HuH-7.5 (cell line): ENCODE data around the gene GPATCH3.
"Not testable (repeated sequence)": the region's sequence is repeated elsewhere in the genome, so short reads cannot be mapped to it uniquely, and the experiment has no call there.

Source experiments
- DNase-seq: peaks from one replicate; pipeline ENCODE4 v3.0.0; 2011; ENCODE audit warnings: low spot score

The GPATCH3 gene, protein sequence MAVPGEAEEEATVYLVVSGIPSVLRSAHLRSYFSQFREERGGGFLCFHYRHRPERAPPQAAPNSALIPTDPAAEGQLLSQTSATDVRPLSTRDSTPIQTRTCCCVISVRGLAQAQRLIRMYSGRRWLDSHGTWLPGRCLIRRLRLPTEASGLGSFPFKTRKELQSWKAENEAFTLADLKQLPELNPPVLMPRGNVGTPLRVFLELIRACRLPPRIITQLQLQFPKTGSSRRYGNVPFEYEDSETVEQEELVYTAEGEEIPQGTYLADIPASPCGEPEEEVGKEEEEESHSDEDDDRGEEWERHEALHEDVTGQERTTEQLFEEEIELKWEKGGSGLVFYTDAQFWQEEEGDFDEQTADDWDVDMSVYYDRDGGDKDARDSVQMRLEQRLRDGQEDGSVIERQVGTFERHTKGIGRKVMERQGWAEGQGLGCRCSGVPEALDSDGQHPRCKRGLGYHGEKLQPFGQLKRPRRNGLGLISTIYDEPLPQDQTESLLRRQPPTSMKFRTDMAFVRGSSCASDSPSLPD

DNA sequence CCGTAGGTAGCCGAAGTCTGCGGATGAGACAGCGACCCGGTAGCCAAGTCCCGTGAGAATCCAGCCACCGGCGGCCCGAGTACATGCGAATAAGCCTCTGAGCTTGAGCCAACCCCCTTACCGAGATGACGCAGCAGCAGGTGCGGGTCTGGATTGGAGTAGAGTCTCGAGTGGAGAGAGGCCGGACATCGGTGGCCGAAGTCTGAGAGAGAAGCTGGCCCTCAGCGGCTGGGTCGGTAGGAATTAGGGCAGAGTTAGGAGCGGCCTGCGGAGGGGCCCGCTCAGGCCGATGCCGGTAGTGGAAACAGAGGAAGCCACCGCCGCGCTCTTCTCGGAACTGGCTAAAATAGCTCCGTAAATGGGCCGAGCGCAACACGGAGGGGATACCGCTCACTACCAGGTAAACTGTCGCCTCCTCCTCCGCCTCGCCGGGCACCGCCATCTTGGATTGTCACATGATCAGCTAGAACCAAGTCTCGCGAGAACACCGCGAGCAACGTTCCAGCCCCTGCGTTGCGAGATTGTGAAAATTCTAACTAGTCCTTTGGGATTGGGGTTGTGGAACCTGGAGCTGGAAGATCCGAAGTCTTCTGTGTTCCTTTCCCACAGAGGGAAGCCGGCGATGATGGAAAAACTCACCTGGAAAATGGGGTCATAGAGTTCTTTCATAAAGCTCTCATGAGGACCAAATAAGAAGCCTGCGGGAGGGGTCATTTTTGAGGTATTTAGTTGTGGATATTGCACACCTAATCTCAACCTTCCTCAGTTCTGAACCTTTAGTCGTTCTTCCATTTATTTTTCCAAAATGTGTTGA is at the start of gene GPATCH3:
TSS of gene GPATCH3 (minus strand) at position 467 of the 814 bp plus-strand sequence. CDS start at position 442, 25 bp downstream.
- DNase-seq = peak; percentile 74

GRCh38 chr1:26949926-26950319 is 49.7 kb upstream of the GPATCH3 start:
- DNase-seq = no peak

GRCh38 chr1:26949266-26949925 is 49.1 kb upstream of the GPATCH3 start:
- no peak for DNase-seq

- not testable (repeated sequence) for DNase-seq
These were observed 48.4 kb upstream of the GPATCH3 start for GRCh38 chr1:26948725-26949057.

GRCh38 chr1:26946270-26946669 is 46.0 kb upstream of the GPATCH3 start:
- DNase-seq = no peak

- no peak for DNase-seq
These were observed 45.5 kb upstream of the GPATCH3 start for GRCh38 chr1:26945728-26946127.

GRCh38 chr1:26945138-26945537 is 44.9 kb upstream of the GPATCH3 start:
- DNase-seq = no peak

DNA sequence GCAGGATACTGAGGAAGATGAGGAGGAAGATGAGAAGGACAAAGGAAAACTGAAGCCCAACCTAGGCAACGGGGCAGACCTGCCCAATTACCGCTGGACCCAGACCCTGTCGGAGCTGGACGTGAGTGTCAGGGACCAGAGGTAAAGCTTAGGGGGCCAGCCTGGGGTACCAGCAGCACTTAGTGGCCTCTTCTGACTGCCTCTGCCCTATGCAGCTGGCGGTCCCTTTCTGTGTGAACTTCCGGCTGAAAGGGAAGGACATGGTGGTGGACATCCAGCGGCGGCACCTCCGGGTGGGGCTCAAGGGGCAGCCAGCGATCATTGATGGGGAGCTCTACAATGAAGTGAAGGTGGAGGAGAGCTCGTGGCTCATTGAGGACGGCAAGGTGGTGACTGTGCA is 42.4 kb upstream of the GPATCH3 start:
- no peak for DNase-seq

GRCh38 chr1:26941311-26941710 is 41.0 kb upstream of the GPATCH3 start:
- DNase-seq = no peak

DNA sequence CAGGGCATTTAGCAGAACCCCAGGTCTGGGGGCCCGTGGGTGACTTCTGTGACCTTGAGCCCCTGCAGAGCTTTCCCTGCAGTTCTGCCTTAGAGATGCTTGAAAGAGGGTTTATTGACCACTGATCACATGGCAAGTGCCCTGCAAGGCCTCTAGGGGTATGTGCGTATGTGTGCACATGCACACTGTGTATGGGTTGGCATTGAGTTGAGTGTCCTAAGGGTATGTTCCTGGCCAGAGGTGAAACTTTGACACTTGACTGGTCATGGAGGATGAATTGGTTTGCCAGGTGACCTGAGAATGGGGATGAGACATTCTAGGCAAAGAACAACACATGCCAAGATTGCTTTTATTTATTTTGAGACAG is 38.4 kb upstream of the GPATCH3 start:
- no peak for DNase-seq

DNA sequence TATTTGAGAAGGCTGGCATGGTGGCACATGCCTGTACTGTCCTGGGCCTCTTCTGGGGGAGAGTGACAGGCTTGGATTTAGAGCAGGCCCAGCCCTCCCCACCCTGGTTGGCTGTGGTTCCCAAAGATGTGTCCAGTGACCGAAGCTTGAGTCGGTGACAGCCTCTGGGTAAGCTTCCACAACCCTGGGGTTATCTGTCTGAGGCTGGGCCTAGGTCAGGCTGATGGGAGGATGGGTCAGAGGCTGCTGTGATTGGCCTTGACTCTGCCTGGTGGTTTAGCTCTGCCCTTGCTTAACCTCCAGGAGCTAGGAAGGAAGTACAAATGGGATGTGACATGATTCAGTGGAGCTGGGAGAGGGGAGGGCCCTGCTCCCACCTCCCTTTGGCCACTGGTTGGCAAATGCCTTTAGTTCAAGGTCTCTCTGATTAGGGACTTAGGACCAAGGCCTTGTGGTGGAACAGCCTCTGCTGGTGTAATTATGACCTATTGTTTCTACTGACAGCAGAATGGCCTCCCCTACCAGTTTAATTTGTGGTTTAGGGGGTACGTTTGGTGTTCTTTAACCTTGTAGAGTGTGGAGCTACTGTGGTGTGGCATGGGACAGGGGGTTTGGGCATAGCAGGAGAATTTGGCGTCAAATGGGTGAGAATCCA is 37.9 kb upstream of the GPATCH3 start:
- no peak for DNase-seq

GRCh38 chr1:26936823-26937222 is 36.6 kb upstream of the GPATCH3 start:
- no peak for DNase-seq

DNA sequence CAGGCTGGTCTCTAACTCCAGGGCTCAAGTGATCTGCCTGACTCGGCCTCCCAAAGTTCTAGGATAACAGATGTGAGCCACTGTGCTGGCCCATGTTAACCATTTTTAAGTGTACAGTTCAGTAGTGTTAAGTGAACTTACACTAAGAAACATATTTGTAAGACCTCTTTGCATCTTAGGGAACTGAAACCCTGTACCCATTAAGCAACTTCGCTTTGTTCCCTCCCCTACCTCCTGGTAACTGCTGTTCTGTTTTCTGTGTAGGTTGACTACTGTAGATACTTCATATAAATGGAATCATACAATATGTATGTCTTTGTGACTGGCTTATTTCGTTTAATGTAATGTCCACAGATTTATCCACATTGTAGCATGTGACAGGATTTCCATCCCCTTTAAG is 32.3 kb upstream of the GPATCH3 start:
- DNase-seq = no peak

DNA sequence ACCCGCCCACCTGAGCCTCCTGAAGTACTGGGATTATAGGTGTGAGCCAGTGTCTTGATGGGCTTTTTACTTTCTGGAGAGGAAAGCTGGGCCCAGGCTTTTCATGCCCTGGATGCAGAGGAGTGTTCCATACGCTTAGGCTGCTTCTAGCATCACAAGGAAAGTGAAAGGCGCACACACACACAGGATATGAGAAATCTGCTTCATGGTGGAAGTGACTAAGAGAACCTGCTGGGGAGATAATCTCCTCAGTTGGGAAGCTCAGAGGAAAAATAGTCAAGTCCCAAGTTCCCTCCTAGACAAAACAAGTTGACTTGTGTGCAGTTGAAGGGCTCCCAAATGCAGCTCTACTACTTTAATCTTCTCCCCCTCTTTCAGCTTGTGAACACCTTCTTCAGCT is 23.4 kb upstream of the GPATCH3 start:
- no peak for DNase-seq

DNA sequence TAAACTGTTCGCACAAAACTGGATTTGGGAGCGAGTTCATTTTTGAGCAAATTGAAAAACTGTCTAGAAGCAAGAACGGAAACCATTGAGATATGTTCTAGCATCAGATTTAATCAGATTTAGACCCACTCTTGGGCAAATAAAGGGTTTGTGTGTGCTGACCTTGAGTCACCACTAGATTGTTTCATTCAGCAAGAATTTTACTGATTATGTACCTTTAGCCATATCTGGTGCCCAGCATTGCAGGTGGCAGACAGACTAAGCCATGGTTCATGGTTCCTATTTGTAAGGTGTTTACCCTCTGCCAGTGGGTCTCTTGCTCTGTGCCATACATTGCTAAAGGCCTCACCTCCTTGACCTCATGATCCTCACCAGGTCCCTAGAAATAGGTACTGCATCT is 22.6 kb upstream of the GPATCH3 start:
- no peak for DNase-seq

GRCh38 chr1:26922431-26922729 is 22.1 kb upstream of the GPATCH3 start:
- DNase-seq = no peak

DNA sequence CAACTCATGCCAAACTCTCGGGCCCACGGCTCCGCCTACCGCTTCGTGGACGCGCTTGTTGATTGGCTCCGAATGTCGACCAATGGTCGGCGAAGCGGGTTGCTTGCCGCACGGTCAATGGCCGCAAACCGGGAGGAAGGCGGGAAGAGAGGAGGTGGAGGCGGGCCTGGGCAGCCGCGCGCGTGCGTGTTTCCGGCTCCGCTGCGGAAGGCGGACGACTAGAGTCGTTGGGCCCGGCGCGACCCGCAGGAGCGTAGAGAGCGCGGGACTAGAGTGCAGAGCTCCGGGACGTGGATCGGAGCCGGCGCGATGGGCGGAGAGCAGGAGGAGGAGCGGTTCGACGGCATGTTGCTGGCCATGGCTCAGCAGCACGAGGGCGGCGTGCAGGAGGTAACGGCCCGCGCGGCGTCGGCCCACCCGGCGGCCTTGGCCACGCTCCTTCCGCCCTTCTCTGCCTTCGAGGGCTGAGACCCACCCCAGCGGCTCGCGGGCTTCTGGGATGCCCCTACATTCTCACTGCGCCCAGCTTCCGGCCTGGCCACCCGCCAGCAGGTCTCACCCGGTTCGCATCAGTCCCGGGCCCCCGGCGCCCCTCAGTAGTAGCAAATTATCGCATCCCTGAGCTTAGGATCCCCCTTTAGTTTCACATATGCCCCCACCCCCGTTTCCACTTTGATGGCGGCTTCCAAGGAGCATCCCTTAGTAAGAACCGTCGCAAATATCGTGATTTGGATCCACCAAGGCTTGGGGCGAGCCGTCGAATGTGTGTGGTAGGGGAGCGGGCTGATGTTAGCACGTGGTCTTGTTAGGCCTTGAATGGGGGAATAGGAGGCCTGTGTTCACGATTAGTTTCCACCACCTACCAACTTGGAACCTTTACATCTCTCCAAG is 21.5 kb upstream of the GPATCH3 start, which contains the start of gene NUDC:
TSS of gene NUDC (plus strand) at position 204 of the 891 bp plus-strand sequence. CDS start at position 310, 106 bp downstream.
- DNase-seq = peak; percentile 78

GRCh38 chr1:26921126-26921539 is 20.9 kb upstream of the GPATCH3 start:
- DNase-seq = no peak

DNA sequence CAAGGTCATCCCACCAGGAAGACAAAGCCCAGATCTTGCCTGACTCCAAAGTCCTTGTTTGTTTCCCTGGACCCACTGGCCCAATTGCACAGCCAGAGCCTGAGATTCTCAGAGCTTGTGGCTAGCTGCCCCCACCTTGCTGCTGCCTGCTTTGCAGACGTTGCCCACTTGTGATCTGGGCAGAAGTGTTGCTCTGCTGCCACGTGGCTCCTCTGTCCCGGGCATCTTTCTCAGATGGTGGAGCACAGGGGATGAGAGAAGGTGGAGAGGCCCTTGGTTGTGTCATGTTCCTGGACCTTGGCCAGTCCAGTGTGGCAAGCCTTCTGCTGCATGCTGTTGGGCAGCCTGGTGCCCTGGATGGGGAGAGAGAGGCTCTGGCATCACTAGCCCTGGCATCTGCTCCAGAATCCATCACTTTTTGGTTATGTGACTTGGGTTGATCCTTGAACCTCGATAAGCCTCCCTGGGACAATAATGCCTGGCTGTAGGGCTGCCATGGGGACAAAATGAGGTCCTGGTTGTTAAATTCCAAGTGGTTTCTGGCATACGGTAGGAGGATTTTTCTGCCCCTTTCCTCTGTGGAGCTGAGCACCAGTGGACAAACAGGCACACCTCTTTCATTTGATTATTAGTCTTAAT is 15.1 kb upstream of the GPATCH3 start:
- DNase-seq = no peak

DNA sequence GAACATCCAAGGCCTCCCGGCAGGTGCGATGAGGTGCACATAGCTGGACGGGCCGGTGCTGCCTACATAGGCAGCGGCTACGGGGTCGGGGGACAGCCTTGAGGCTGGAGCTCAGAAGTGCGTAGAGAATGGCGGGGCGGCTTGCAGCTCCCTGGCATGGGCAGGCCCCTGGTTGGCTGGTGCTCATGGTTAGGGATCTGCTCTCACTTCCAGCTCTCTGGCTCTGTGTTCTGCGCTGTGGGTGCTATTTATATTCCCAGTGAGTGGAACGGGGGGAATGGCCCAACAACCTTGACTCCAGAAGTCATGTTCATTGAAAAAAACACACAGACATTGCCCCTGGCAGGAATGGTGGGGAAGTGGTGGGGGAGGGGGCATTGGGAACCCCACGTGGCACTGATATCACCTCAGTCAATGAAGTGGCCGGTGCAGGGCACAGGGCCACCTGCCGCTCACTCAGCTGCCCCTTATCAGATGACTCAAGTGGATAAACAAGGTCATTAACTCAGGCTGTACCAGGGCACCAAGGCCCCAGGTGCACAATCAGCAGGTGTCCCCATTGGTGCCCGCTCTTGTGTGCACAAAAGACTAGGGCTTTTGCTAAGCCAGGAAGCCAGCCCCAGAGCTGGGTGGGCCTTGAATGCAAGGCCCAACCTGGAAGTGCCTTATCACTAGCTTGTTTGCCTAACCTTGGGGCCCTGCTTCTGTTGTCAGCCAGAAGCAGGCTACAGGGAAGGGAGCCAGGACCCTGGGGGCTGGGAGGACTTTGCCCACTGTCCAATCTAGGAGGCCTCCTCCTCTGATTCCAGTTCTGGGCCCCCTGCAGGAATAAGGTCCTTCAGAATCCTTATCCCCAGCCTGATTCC is 13.7 kb upstream of the GPATCH3 start, which contains the start of gene NR0B2:
TSS of gene NR0B2 (minus strand) at position 222 of the 866 bp plus-strand sequence. CDS start at position 187, 35 bp downstream.
- DNase-seq = peak; percentile 63
